ENCODE measurements around the gene OXSR1. TPM values are rescaled to one million over a fixed set of nuclear protein-coding genes. Genes with fewer than 3 reads are reported as not detected.

OXSR1 gene
- total RNA-seq, 4 donors from 2014 or later, result 28.8 to 48.2 (median 37.6) TPM

- Histone ChIP-seq H3K4me3 (no peak overlapping the region), H3K27ac (no peak overlapping the region), H3K4me1 (no peaks in the 10 kb centered on the region), H3K36me3 (peaks cover 0 to 83% (median 9%) of the 10 kb centered on the region in 3 donors), H3K9me3 (no peaks in the 10 kb centered on the region), H3K27me3 (no peaks in the 10 kb centered on the region)
- TF ChIP-seq CTCF (IDR thresholded peaks at IDR 0.05) (no peak), POLR2A (IDR thresholded peaks at IDR 0.05) (no peak)
- no peak for DNase-seq
- WGBS, 2 donors, result 92 to 96% methylated on average over 4 of the region's 4 CpGs
- intact Hi-C loops (cut with DNase I), result no loop called here
Observed at GRCh38 chr3:38224357-38224756, 59.0 kb downstream of the OXSR1 start.

GRCh38 chr3:38226273-38226672, 60.9 kb downstream of the OXSR1 start:
- Histone ChIP-seq H3K4me3 (no peak overlapping the region), H3K36me3 (peaks cover 0 to 94% (median 9%) of the 10 kb centered on the region in 3 donors), H3K27me3 (no peaks in the 10 kb centered on the region), H3K27ac (no peak overlapping the region), H3K4me1 (no peaks in the 10 kb centered on the region), H3K9me3 (no peaks in the 10 kb centered on the region)
- TF ChIP-seq POLR2A (IDR thresholded peaks at IDR 0.05), result no peak
- TF ChIP-seq CTCF (IDR thresholded peaks at IDR 0.05), result no peak
- WGBS, 2 donors, result 86 to 100% methylated on average over 2 of the region's 2 CpGs
- intact Hi-C loops (cut with DNase I), result no loop called here
- DNase-seq, result no peak

- intact Hi-C loops (cut with DNase I), result no loop called here
- DNase-seq, result no peak
- Histone ChIP-seq H3K4me1 (no peaks in the 10 kb centered on the region), H3K36me3 (peaks cover 0 to 96% (median 12%) of the 10 kb centered on the region in 3 donors), H3K9me3 (no peaks in the 10 kb centered on the region), H3K27me3 (no peaks in the 10 kb centered on the region), H3K27ac (no peak overlapping the region), H3K4me3 (no peak overlapping the region)
- TF ChIP-seq POLR2A (IDR thresholded peaks at IDR 0.05) (no peak), CTCF (IDR thresholded peaks at IDR 0.05) (no peak)
- 28 to 43% methylated on average over 2 of the region's 2 CpGs for WGBS, 2 donors
Observed at GRCh38 chr3:38227989-38228388, 62.7 kb downstream of the OXSR1 start.

DNA sequence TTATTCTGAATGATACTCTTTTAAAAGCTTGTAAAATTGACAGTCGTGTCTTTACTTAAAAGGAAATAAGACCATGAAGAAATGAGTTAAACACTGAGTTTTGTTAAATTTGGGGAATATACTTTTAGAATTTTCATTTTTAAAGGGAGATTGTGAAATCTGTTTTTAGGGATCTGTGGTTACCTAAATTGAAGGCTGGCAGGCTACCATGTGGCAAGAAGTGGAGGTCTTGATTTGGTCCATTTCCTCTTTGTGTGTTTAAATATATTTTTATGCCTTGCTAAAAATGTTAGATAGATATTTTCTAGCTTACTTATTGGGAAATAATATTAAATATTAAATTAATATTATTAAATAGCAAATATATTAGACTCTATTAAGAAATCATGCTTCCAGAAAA, 63.7 kb downstream of the OXSR1 start:
- Histone ChIP-seq H3K9me3 (no peaks in the 10 kb centered on the region), H3K4me3 (no peak overlapping the region), H3K27ac (no peak overlapping the region), H3K4me1 (no peaks in the 10 kb centered on the region), H3K36me3 (peaks cover 0 to 96% (median 6%) of the 10 kb centered on the region in 3 donors), H3K27me3 (no peaks in the 10 kb centered on the region)
- DNase-seq, result no peak
- WGBS, 2 donors, result 88 to 89% methylated on average over 1 of the region's 1 CpG
- TF ChIP-seq POLR2A (IDR thresholded peaks at IDR 0.05), result no peak
- no peak for TF ChIP-seq CTCF (IDR thresholded peaks at IDR 0.05)
- intact Hi-C loops (cut with DNase I), result no loop called here

- no peak overlapping the region for H3K4me3 ChIP-seq
- no peaks in the 10 kb centered on the region for H3K4me1 ChIP-seq
- no peaks in the 10 kb centered on the region for H3K27me3 ChIP-seq
- H3K27ac ChIP-seq, result no peak overlapping the region
- intact Hi-C loops (cut with DNase I), result no loop called here
- H3K9me3 ChIP-seq, result no peaks in the 10 kb centered on the region
- WGBS, 2 donors, result 73 to 77% methylated on average over 2 of the region's 2 CpGs
- TF ChIP-seq POLR2A (IDR thresholded peaks at IDR 0.05), result no peak
- no peak for TF ChIP-seq CTCF (IDR thresholded peaks at IDR 0.05)
- H3K36me3 ChIP-seq, result peaks cover 0 to 85% (median 6%) of the 10 kb centered on the region in 3 donors
- DNase-seq, result no peak
Observed at GRCh38 chr3:38232701-38233100, 67.4 kb downstream of the OXSR1 start.

Data from esophagus squamous epithelium (tissue), 5 donors.